Measurements from ENCODE around the gene NTRK3.

The NTRK3 gene

GRCh38 chr15:88177451-88177850 is 79.1 kb downstream of the NTRK3 start:
- FAIRE-seq = no peak

DNA sequence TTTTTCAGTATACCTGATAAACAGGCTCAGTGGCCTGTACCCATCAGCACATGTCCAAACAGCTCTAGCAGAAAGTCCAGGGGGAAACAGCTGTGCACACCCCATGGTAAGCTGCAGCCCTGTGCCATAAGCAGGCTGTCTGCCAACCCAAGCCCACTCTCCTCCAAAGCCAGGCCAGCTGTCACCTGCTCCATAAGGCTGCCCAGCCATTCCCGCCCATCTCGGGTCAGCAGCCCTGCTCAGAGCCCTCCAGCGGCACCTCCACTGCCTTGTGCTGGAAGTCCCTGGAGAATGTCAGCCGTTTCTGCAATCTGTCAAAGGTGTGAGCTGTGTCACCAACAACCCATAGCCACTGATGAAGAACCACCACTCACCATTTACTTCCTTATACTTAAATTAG is 82.0 kb downstream of the NTRK3 start:
- no peak for FAIRE-seq

DNA sequence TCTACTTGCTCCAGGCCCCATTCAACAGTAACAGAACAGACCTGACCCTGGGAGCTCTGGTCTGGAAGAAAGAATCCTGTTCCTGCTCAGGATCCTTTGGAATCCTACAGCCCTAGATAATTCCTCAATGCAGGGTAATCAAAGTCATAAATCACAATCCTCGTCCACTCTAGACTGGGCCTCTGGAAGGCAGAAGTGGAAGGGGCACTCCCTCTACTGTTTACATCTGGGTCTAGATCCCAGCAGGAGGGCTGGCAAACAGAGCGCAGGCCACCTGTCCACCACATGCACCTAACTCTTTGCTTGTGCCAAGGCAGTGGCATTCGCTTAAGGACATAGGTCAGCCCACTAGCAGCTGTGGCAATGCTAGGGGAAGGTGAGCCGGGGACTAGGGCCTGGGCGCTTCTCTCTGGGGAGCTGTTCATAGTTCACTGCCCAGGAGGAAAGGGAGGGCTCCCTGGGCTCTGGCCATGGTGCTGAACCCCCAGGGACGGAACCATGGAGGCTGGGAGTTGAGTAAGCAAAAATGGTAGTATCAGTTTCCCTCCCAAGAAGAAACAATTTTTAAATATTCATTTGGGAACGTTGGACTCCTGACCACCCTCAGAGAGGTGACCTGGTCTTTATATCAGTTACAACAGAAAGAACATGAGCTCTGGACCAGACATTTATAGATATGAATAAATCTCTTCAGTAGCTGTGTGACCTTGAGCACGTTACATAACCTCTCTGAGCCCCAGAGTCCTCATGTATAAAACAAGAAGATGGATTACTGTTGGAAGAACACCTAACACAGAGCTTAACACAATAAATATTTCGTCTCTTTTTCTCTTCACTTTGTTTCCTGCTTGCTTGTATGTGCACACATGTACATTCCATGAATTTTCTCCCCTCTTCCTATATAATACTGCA is 90.2 kb downstream of the NTRK3 start:
- FAIRE-seq = no peak

GRCh38 chr15:88161636-88162035 is 94.9 kb downstream of the NTRK3 start:
- no peak for FAIRE-seq

GRCh38 chr15:88155310-88155709 is 101.2 kb downstream of the NTRK3 start:
- FAIRE-seq = no peak

- FAIRE-seq = no peak
Observed at GRCh38 chr15:88152672-88153071, 103.9 kb downstream of the NTRK3 start.

DNA sequence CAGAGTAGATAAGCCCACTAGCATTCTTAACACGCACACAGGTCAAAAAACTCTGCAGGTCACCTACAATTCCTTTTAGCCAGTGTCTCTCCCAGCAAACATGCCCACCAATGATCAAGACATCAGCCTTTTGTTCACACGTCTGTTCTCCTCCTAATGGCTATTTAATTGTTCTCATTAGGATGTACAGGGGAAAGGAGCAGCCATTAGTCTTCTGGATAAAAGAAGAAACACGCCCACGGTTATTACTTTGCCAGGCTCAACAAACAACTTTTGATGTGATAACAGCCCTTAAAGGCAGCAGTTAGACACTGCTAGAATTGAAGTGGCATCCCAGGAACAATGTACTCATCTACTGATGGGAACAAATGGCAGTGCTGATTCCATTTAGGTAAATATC is 108.8 kb downstream of the NTRK3 start:
- no peak for FAIRE-seq

GRCh38 chr15:88144921-88145653 is 111.5 kb downstream of the NTRK3 start:
- FAIRE-seq = no peak

- no peak for FAIRE-seq
Observed at GRCh38 chr15:88142121-88142520, 114.4 kb downstream of the NTRK3 start.

DNA sequence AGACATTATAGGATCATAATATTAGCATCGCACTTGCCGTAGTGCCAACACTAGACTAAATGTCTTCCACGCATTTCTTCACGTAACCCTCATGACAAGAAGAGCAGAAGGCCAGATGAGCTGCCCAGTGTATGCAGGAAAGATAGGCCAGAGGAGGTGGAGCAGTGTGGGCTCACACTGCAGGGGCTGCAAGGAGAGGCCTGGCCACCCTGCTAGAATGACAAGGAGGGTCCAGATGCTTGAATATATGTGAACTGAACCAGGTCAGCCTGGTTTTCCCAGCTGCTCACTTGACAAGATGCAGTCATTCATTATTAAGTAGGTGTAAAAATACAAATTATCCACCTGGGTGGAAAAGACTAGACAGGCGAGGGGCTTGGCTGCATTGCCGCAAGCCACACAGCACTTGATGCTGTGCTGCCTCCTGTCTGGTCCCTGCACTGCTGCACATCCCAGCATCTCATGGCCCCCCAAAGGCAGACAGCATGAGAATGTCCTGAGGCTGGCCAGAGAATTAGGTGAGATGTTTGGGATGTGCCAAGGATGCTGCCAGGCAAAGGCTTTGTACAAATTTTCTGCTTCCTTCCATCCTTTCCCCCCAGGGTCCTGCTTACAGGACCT is 115.2 kb downstream of the NTRK3 start:
- FAIRE-seq = no peak

DNA sequence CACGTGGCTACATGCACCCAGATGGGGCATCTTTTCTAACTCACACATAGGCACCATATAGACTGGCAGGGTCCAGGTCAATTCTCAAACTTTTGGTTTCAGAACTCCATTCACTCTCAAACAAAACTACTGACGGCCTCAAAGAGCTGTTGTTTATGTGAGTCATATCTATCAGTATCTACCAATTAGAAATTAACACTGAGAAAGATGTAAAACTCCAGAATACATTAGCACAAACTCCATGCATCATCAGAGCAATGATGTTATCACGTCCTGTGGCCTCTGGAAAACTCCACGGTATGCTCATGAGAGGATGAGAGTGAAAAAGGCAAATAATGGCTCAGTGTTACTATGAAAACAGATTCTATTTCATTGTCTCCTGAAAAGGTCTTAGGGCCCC is 116.1 kb downstream of the NTRK3 start:
- no peak for FAIRE-seq

DNA sequence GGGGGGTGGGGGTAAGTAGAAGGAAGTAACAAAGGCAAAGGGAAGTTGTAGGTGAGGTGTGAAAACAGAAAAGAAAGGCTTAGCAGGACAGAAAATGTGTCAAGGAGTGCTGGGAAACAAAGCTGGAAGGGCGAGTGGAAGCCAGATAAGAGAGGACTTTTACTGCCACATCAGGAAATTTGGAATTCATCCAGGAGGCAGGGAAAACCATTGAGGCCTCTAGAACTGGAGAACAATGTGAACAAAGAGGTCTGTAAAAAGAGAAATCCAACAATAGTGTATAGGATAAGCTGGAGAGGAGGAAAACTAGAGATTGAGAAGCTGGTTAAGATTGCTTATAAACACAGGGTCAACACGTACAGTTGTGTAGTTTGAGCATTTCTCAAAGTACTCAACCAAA is 116.6 kb downstream of the NTRK3 start:
- FAIRE-seq = no peak

- FAIRE-seq = no peak
Observed at GRCh38 chr15:88133795-88134194, 122.7 kb downstream of the NTRK3 start.

- no peak for FAIRE-seq
Observed at GRCh38 chr15:88132499-88132898, 124.0 kb downstream of the NTRK3 start.

DNA sequence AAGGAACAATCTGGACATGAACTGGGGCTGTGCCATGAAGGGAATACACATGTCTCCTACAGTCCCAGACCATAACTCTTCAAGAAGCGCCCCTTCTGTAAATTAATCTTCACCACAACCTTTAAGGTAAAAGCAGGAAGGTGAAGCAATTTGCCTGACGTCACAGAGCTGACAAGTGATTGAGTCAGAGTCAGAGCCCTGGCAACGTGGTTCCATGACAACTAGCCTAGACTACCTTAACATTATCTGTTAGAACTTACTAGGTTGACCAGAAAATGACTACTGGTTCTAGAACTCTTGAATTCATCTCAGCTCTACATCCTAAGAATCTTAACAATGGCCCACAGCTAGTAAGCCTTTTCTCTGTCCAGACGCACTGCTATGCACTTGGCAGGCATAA is 124.6 kb downstream of the NTRK3 start:
- no peak for FAIRE-seq

GRCh38 chr15:88127432-88127790 is 129.1 kb downstream of the NTRK3 start:
- FAIRE-seq = no peak

GRCh38 chr15:88126695-88127431 is 129.7 kb downstream of the NTRK3 start:
- FAIRE-seq = no peak

DNA sequence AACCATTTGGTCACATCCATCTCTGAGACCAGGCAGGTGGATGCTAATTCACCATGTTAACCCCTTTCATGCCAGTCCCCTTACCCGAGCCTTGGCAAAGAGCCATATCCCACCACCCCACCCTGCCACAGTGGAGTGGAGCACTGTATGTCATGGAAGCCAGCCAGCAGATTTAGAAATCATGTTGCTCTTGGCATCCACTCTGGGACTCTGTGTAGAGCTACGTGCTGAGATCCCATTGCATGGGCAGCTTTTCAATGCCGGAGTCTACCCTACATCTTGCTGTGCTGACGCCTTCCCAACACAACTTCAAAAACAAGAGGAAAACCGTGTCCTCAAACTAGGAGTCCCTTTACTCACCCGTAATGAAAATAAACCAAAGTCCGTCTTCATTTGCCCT is 131.0 kb downstream of the NTRK3 start:
- FAIRE-seq = no peak

GRCh38 chr15:88124199-88124598 is 132.3 kb downstream of the NTRK3 start:
- FAIRE-seq = no peak

- no peak for FAIRE-seq
Observed at GRCh38 chr15:88121968-88122530, 134.5 kb downstream of the NTRK3 start.

GRCh38 chr15:88120026-88120425 is 136.5 kb downstream of the NTRK3 start:
- no peak for FAIRE-seq

GRCh38 chr15:88118741-88119140 is 137.8 kb downstream of the NTRK3 start:
- no peak for FAIRE-seq

- no peak for FAIRE-seq
Observed at GRCh38 chr15:88118035-88118434, 138.5 kb downstream of the NTRK3 start.
